ENCODE results near the gene MTMR1.

GRCh38 chrX:150663073-150663472 is 30.1 kb upstream of the MTMR1 start:
- TF ChIP-seq SIN3A (IDR thresholded peaks at IDR 0.05; ENCODE audit: borderline replicate concordance, insufficient read depth, low read length), result no peak
- TF ChIP-seq FOXP2 (optimal IDR thresholded peaks at IDR 0.05; ENCODE audit: borderline replicate concordance, extremely low read depth, extremely low read length, insufficient read depth), result no peak
